ENCODE data around the gene PDE11A. TPM values are rescaled to one million over a fixed set of nuclear protein-coding genes. Genes with fewer than 3 reads are reported as not detected.

The PDE11A gene
- polyA plus RNA-seq, 1 donor: 1.5 TPM

DNA sequence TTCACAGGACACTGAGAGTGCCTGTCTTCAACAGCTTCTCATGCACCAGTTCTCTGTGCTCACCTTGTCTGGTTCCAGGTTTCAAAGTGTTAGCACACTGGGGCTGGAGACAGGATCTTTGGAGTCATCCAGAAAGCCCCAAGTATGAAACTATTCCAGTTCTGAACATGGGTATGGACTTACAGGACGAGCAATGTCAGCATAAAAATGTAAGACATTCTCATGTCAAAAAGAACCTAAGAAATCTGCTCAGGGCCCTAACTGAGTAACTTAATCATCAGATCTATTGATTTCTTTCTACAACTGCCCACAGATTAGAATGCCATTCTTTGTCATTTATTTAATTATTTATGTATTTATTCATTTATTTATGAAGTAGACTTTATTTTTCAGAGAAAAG is 495.5 kb downstream of the PDE11A start:
- Histone ChIP-seq H3K4me3 (ENCODE audit: low read length) (no peak overlapping the region), H3K36me3 (ENCODE audit: control insufficient read depth, insufficient read depth, low read length) (no peaks in the 10 kb centered on the region), H3K4me1 (ENCODE audit: control insufficient read depth, insufficient read depth, low read length) (peaks cover 3% of the 10 kb centered on the region), H3K9me3 (ENCODE audit: control insufficient read depth, low read depth, low read length) (no peaks in the 10 kb centered on the region), H3K27me3 (ENCODE audit: control insufficient read depth, insufficient read depth, low read length) (no peaks in the 10 kb centered on the region), H3K27ac (ENCODE audit: low read length) (no peak overlapping the region)
- no CpG with 5 or more reads among the region's 1 CpG for WGBS (ENCODE audit: insufficient coverage, low lambda C conversion rate)
- no peak for DNase-seq

DNA sequence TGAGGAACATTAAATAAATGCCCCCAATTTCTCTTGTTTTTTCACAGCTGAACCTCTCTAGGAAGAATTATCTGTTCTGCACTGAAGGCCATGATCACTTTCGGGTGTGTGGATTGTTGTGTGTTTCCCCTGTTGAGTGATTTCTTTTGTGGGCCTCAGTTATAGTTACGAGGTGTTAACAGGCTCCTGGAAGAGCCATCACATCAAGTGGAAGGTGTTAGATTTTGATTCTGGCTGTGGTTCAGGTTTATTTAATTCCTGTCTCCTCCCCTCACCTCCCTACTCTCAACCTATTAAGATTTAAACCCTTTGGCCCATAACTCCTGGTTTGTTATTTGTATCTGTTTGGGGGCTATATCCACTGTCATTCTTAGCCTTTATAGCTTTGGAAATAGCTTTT is 497.2 kb downstream of the PDE11A start:
- Histone ChIP-seq H3K27me3 (ENCODE audit: control insufficient read depth, insufficient read depth, low read length) (no peaks in the 10 kb centered on the region), H3K9me3 (ENCODE audit: control insufficient read depth, low read depth, low read length) (peaks cover 2% of the 10 kb centered on the region), H3K36me3 (ENCODE audit: control insufficient read depth, insufficient read depth, low read length) (no peaks in the 10 kb centered on the region), H3K27ac (ENCODE audit: low read length) (no peak overlapping the region), H3K4me3 (ENCODE audit: low read length) (no peak overlapping the region), H3K4me1 (ENCODE audit: control insufficient read depth, insufficient read depth, low read length) (peaks cover 3% of the 10 kb centered on the region)
- DNase-seq: no peak
- WGBS (ENCODE audit: insufficient coverage, low lambda C conversion rate): no CpG with 5 or more reads among the region's 2 CpGs

DNA sequence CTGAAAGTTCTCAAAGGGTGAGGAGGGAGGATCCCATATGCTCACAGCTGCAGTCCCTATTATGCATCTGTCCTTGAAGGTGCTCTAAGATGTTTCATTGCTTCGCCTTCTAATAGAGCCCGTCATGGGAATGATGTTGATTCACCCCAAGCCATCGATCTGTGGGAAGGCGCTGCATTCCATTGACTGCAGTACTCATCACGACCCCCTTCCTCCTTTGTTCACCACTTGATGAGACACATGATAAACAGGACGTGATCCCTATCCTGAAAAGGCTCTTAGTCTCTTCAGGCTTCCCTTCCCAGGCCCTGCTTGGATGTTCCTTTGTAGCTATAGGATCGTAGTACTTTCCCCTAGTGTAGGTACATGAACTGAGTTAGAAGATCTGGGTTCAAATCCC is 498.2 kb downstream of the PDE11A start:
- H3K4me1 ChIP-seq (ENCODE audit: control insufficient read depth, insufficient read depth, low read length): no peaks in the 10 kb centered on the region
- no CpG with 5 or more reads among the region's 7 CpGs for WGBS (ENCODE audit: insufficient coverage, low lambda C conversion rate)
- no peak overlapping the region for H3K27ac ChIP-seq (ENCODE audit: low read length)
- H3K4me3 ChIP-seq (ENCODE audit: low read length): no peak overlapping the region
- H3K9me3 ChIP-seq (ENCODE audit: control insufficient read depth, low read depth, low read length): peaks cover 2% of the 10 kb centered on the region
- H3K27me3 ChIP-seq (ENCODE audit: control insufficient read depth, insufficient read depth, low read length): no peaks in the 10 kb centered on the region
- H3K36me3 ChIP-seq (ENCODE audit: control insufficient read depth, insufficient read depth, low read length): no peaks in the 10 kb centered on the region
- no peak for DNase-seq

Other genes starting within 250 kb of the PDE11A start
- 17.2 TPM for gene RBM45, start 39.7 kb upstream of the PDE11A start, polyA plus RNA-seq
- 4.6 TPM for gene OSBPL6, start 121.7 kb upstream of the PDE11A start, polyA plus RNA-seq

All from large intestine (tissue), 3 donors.